Measurements from ENCODE around the gene STIP1. TPM values are rescaled to one million over a fixed set of nuclear protein-coding genes. Genes with fewer than 3 reads are reported as not detected.

Gene STIP1
- total RNA-seq, 2 donors from 2014 or later: 104 to 139 TPM

DNA sequence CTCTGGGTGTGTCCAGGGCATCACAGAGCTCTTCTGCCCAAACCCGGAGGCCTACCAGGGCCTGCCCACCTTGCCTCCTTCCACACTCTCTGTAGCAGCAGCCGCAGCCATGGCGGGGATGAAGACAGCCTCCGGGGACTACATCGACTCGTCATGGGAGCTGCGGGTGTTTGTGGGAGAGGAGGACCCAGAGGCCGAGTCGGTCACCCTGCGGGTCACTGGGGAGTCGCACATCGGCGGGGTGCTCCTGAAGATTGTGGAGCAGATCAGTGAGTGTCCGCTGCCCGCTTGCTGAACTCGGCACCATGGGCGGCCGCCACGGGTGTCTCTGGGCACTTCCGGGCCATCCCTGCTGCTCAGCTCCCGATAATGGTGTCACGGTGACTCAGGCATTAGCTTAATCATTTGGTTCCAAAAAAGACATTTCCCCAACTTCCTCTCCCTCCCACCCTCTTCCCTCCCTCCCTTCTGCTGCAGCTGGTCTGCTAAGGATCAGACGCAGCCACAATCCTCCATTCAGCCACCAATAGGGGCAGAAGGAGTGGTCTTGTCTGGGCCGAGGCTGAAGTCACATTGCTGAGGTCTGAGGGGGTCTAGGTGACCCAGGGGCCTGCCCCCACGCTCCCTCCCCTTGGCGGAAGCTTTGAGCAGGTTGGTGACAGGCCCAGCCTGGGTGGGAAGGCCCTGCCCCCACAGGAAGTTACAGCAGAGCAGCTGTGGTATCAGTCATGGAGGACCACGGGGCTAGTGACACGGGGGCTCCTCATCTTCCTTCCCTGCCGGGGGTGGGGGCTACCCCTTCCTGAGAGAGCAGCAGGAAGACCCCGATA lies 21.5 kb downstream of the STIP1 start:
- Histone ChIP-seq H3K36me3 (peaks cover 5 to 8% of the 10 kb centered on the region in 2 donors), H3K9me3 (no peaks in the 10 kb centered on the region), H3K4me3 (peak overlapping the region; percentile 10 to 19), H3K27me3 (replicated peaks; ENCODE audit: insufficient read depth) (no peaks in the 10 kb centered on the region), H3K27ac (peak overlapping the region; percentile 43 to 61), H3K4me1 (replicated peaks) (no peaks in the 10 kb centered on the region)
- intact Hi-C loops (cut with DNase I): loop anchor here (5.0 kb wide), 1 partner anchor 95 kb away; the partner anchor contains the start of gene CATSPERZ
- no peak for TF ChIP-seq POLR2AphosphoS5 (IDR thresholded peaks at IDR 0.05)
- TF ChIP-seq, protein P1, sequence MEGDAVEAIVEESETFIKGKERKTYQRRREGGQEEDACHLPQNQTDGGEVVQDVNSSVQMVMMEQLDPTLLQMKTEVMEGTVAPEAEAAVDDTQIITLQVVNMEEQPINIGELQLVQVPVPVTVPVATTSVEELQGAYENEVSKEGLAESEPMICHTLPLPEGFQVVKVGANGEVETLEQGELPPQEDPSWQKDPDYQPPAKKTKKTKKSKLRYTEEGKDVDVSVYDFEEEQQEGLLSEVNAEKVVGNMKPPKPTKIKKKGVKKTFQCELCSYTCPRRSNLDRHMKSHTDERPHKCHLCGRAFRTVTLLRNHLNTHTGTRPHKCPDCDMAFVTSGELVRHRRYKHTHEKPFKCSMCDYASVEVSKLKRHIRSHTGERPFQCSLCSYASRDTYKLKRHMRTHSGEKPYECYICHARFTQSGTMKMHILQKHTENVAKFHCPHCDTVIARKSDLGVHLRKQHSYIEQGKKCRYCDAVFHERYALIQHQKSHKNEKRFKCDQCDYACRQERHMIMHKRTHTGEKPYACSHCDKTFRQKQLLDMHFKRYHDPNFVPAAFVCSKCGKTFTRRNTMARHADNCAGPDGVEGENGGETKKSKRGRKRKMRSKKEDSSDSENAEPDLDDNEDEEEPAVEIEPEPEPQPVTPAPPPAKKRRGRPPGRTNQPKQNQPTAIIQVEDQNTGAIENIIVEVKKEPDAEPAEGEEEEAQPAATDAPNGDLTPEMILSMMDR (IDR thresholded peaks at IDR 0.05): no peak
- no peak for TF ChIP-seq POLR2A (IDR thresholded peaks at IDR 0.05)
- WGBS: 75% methylated on average over 28 of the region's 30 CpGs
- DNase-seq (ENCODE audit: low spot score): no peak

DNA sequence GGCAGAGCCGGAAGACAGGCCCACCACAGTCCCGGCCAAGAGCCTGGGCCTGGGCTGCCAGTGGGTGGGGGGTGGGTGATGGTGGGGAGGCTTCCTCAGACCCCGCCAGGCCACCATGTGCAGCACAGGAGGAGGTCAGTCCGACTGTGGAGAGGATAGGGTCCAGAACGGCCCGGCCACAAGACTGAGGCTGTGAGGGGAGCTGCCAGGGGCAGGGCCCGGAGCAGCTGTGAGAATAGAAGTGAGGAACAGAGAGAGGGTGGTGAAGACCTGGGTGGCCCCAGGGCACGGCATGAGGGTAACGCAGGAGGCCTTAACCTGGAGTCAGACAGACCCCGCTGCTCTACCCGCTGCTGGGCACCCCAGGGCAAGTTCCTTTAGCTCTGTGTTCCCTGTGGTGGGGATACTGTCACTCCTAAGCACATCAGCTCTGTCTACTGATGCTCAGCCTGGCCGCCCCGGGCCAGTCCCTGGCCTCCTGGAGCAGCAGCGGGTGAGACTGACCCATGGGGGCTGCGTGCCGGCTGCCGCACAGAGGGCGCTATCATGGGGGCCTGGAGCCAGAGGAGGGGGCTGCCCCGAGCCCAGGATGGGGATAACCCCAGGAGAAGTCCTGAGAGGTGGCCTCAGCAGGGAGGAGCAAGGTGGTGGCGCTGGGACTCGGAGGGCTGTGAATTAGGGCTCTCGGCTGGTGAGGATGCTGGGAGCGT lies 22.3 kb downstream of the STIP1 start:
- Histone ChIP-seq H3K9me3 (no peaks in the 10 kb centered on the region), H3K36me3 (peaks cover 5% of the 10 kb centered on the region in 2 donors), H3K4me3 (no peak overlapping the region), H3K27me3 (replicated peaks; ENCODE audit: insufficient read depth) (no peaks in the 10 kb centered on the region), H3K27ac (peak overlapping the region; percentile 43 to 61), H3K4me1 (replicated peaks) (no peaks in the 10 kb centered on the region)
- intact Hi-C loops (cut with DNase I): loop anchor here (5.0 kb wide), 1 partner anchor 94 kb away; the partner anchor contains the start of gene CATSPERZ
- no peak for DNase-seq (ENCODE audit: low spot score)
- TF ChIP-seq, protein P1 (IDR thresholded peaks at IDR 0.05): no peak
- no peak for TF ChIP-seq POLR2AphosphoS5 (IDR thresholded peaks at IDR 0.05)
- TF ChIP-seq POLR2A (IDR thresholded peaks at IDR 0.05): no peak
- WGBS: 87% methylated on average over 23 of the region's 23 CpGs

DNA sequence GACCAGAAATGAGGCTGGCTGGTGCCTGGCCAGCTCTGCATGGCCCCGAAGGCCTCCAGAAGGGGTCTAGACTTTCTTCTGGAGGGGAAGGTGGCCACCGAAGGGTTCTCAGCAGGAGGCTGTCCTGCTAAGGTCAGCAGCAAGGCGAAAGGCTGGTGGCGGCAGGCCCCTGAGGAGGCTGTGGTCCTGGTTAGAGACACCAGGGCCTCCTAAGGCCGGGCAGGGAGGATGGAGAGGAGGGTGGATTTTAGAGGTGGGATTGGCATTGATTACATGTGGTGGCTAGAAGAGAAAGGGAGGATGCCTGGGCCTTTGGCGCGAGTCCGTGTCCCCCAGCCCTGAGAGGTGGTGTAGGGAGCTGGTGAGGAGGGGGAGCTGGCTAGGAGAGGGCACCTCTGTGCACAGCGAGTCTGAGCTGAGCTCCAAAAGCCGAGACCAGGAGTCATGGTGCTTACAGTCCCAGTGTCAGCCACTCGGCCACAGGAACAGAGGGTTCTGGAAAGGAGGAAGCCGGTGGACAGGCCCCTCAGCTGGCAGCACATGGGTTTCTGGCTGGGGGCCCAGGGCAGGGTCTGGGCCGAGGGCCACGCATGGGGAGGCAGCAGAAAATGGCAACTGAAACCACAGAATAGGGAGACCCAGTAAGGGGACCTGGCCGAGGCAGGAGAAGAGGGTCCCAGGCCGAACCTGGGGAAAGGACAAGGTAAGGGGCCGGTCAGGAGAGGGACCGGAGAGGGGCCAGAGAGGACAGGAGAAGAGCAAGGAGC lies 23.0 kb downstream of the STIP1 start:
- no peaks in the 10 kb centered on the region for H3K27me3 ChIP-seq (replicated peaks; ENCODE audit: insufficient read depth)
- intact Hi-C loops (cut with DNase I): loop anchor here (5.0 kb wide), 1 partner anchor 93 kb away; the partner anchor contains the start of gene CATSPERZ
- no peaks in the 10 kb centered on the region for H3K9me3 ChIP-seq
- no peak for DNase-seq (ENCODE audit: low spot score)
- H3K36me3 ChIP-seq: peaks cover 0 to 5% of the 10 kb centered on the region in 2 donors
- peak overlapping the region in 1 of 2 donors; percentile 43 for H3K27ac ChIP-seq
- WGBS: 81% methylated on average over 18 of the region's 18 CpGs
- TF ChIP-seq, protein P1 (IDR thresholded peaks at IDR 0.05): no peak
- TF ChIP-seq POLR2A (IDR thresholded peaks at IDR 0.05) (no peak), POLR2AphosphoS5 (IDR thresholded peaks at IDR 0.05) (no peak)
- H3K4me1 ChIP-seq (replicated peaks): no peaks in the 10 kb centered on the region
- no peak overlapping the region for H3K4me3 ChIP-seq

DNA sequence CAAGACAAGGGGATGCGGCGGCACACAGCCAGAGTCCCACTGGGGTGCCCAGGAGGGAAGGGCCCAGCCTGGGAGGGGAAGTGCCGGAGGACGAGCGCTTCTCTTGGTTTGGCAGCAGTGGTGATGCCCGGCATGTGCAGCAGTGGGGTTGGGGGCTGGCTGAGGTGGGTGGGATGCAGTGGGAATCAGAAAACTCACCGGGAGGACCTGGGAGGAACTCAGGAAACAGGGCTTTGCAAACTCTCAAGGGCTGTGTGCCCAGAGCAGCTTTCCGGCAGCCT lies 23.5 kb downstream of the STIP1 start:
- Histone ChIP-seq H3K27ac (no peak overlapping the region), H3K27me3 (replicated peaks; ENCODE audit: insufficient read depth) (no peaks in the 10 kb centered on the region), H3K36me3 (peaks cover 0 to 5% of the 10 kb centered on the region in 2 donors), H3K9me3 (no peaks in the 10 kb centered on the region), H3K4me3 (no peak overlapping the region), H3K4me1 (replicated peaks) (no peaks in the 10 kb centered on the region)
- intact Hi-C loops (cut with DNase I): loop anchor here (5.0 kb wide), 1 partner anchor 93 kb away; the partner anchor contains the start of gene CATSPERZ
- TF ChIP-seq, protein P1 (IDR thresholded peaks at IDR 0.05): no peak
- TF ChIP-seq POLR2A (IDR thresholded peaks at IDR 0.05) (no peak), POLR2AphosphoS5 (IDR thresholded peaks at IDR 0.05) (no peak)
- DNase-seq (ENCODE audit: low spot score): no peak
- 86% methylated on average over 8 of the region's 8 CpGs for WGBS
